ENCODE measurements around the gene UBE3B.

UBE3B gene

GRCh38 chr12:109557805-109558204, 80.4 kb downstream of the UBE3B start:
- no peak for DNase-seq

GRCh38 chr12:109558374-109559199, 81.2 kb downstream of the UBE3B start:
- no peak for DNase-seq

GRCh38 chr12:109559200-109559505, 81.7 kb downstream of the UBE3B start:
- DNase-seq, result no peak

- no peak for DNase-seq
Measured at GRCh38 chr12:109559601-109560000, 82.2 kb downstream of the UBE3B start.

GRCh38 chr12:109560867-109561710, 83.7 kb downstream of the UBE3B start:
- no peak for DNase-seq

GRCh38 chr12:109561711-109562030, 84.2 kb downstream of the UBE3B start:
- no peak for DNase-seq

- DNase-seq, result no peak
Measured at GRCh38 chr12:109562871-109563270, 85.4 kb downstream of the UBE3B start.

- no peak for DNase-seq
Measured at GRCh38 chr12:109563291-109564284, 86.2 kb downstream of the UBE3B start.

GRCh38 chr12:109566424-109566823, 89.0 kb downstream of the UBE3B start:
- no peak for DNase-seq

GRCh38 chr12:109567296-109567695, 89.9 kb downstream of the UBE3B start:
- DNase-seq, result no peak

- DNase-seq, result no peak
Measured at GRCh38 chr12:109567967-109568366, 90.5 kb downstream of the UBE3B start.

- no peak for DNase-seq
Measured at GRCh38 chr12:109568486-109568885, 91.1 kb downstream of the UBE3B start.

GRCh38 chr12:109571773-109572505, 94.5 kb downstream of the UBE3B start:
- no peak for DNase-seq

GRCh38 chr12:109572506-109572845, 95.0 kb downstream of the UBE3B start:
- DNase-seq, result no peak

- peak; percentile 55 for DNase-seq
Measured at GRCh38 chr12:109573029-109573913, 95.8 kb downstream of the UBE3B start, which contains the start of the genes MMAB and MVK. MMAB (minus strand) TSS chr12:109573504; CDS start chr12:109573480, 24 bp downstream. MVK (plus strand) TSS chr12:109573794; CDS start chr12:109574823, 1,029 bp downstream.

- DNase-seq, result no peak
Measured at GRCh38 chr12:109573914-109574244, 96.4 kb downstream of the UBE3B start.

GRCh38 chr12:109575683-109576082, 98.2 kb downstream of the UBE3B start:
- no peak for DNase-seq

- DNase-seq, result no peak
Measured at GRCh38 chr12:109577311-109577710, 99.9 kb downstream of the UBE3B start.

- DNase-seq, result no peak
Measured at GRCh38 chr12:109578330-109578927, 101.0 kb downstream of the UBE3B start.

GRCh38 chr12:109579639-109580038, 102.2 kb downstream of the UBE3B start:
- DNase-seq, result no peak

- DNase-seq, result no peak
Measured at GRCh38 chr12:109580272-109580671, 102.8 kb downstream of the UBE3B start.

All from cortex of kidney (tissue), 1 donor.